Measurements from ENCODE around the gene SNX20. TPM values are rescaled to one million over a fixed set of nuclear protein-coding genes. Genes with fewer than 3 reads are reported as not detected.

Gene SNX20
- total and polyA plus RNA-seq, 2 of the 13 experiments (the other 11 are each of a cell fraction or from before 2014, with no cell fraction given) = not detected

DNA sequence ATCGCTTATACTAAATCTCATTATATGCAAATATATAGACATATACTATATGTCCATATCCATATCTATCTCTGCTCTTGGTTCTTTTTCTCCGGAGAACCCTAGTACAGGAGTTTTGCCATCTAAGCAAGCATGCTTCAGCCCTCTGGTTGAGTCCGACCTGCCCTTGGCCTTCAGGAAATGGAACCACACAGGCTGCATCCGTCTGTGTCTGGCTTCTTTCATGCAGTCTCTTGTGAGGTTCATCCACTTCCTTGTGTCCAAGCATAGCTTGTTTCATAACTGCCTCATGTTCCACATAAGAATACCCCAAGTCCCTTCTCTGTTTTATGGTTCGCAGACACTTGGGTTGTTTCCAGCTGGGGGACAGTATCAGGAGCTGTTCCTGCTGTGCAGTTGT lies 16.8 kb downstream of the SNX20 start:
- Histone ChIP-seq H3K79me2 (ENCODE audit: insufficient read depth, low read length) (no peaks in the 10 kb centered on the region), H3K9ac (ENCODE audit: insufficient read depth, low read depth, low read length) (no peak overlapping the region), H3K4me1 (ENCODE audit: insufficient read depth, low read length) (peaks cover 38% of the 10 kb centered on the region), H2AFZ (ENCODE audit: low read length) (no peak overlapping the region), H3K4me3 (replicated peaks in 1 of 3; ENCODE audit: insufficient read depth in 1 of 3, low read depth in 2 of 3, low read length in 3 of 3) (no peak overlapping the region), H3K27me3 (ENCODE audit: control insufficient read depth in 1 of 2, insufficient read depth in 2 of 2, low read length in 2 of 2) (no peaks in the 10 kb centered on the region), H3K4me2 (ENCODE audit: low read depth, low read length) (no peak overlapping the region), H3K27ac (ENCODE audit: extremely low read length, insufficient read depth, low read length) (no peak overlapping the region), H3K9me3 (ENCODE audit: low read length) (no peaks in the 10 kb centered on the region), H4K20me1 (ENCODE audit: insufficient read depth, low read length) (no peaks in the 10 kb centered on the region), H3K36me3 (replicated peaks in 1 of 2; ENCODE audit: control insufficient read depth in 1 of 2, insufficient read depth in 2 of 2, low read length in 2 of 2) (no peaks in the 10 kb centered on the region)
- in situ Hi-C loops (cut with HindIII; ENCODE audit: extremely low pct_ligation_motif_present, low pct_unique_long_range_greater_than_20kb) = loop anchor here (10.0 kb wide), 1 partner anchor 399 kb away; the partner anchor contains the start of gene ADCY7
- TF ChIP-seq ZNF30 (CRISPR knock-in tag; IDR thresholded peaks at IDR 0.05) = no peak
- TF ChIP-seq ZNF34 (CRISPR knock-in tag; IDR thresholded peaks at IDR 0.05; ENCODE audit: borderline replicate concordance) = 0 out of 2 replicates have a peak, but pooled peaks have one; percentile 21
- DNase-seq (ENCODE audit: low spot score) (no peak), ATAC-seq (no peak), FAIRE-seq (no peak)
- intact Hi-C loops (cut with micrococcal nuclease; ENCODE audit: unreplicated experiment) = loop anchor here (10.0 kb wide), 1 partner anchor 419 kb away; no protein-coding TSS in a partner anchor
- 85% methylated on average over 5 of the region's 5 CpGs for WGBS (ENCODE audit: low lambda C conversion rate)
- POLR2A ChIA-PET = interaction anchor here (1.7 kb wide), 2 partner anchors 114 to 116 kb away, joined by 4 to 7 read pairs; partner anchors contain the start of gene NKD1
- CTCF ChIA-PET (ENCODE audit: low intra/inter-chr PET ratio, low total read pairs) = interaction anchor here (2.0 kb wide), 1 partner anchor 142 kb away, joined by 15 read pairs; no protein-coding TSS in a partner anchor
- no TSS peak for BruUV-seq (replicated peaks)

DNA sequence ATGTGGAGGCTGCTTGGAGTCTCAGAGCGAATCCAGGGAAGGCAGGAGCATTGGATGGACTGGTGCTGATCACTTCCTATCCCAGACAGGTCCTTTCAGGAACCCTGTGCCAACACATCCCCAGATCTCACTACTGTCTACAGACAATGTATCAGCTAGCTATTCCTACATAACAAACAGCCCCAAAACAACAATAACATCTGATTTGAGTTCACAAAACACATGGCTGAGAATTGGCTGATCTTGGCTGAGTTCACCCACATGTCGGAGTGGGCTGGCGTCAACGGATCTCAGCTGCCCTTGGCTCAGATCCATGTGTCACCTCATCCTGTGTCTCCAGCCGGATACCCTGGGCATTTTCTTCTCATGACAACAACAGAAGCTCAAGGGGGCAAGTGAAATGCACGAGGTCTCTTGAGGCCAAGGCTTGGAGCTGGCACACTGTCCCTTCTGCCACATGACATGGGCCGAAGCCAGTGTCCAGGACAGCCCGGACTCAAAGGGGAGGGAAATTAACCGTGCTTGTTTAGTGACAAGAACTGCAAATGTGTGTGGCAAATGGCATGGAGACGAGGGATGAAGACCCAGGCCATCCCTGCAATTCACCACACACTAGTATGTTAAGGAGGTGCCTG lies 18.7 kb downstream of the SNX20 start:
- no TSS peak for BruUV-seq (replicated peaks)
- no peaks in the 10 kb centered on the region for H3K9me3 ChIP-seq (ENCODE audit: low read length)
- POLR2A ChIA-PET = no interaction called here
- H3K27me3 ChIP-seq (ENCODE audit: control insufficient read depth in 1 of 2, insufficient read depth in 2 of 2, low read length in 2 of 2) = no peaks in the 10 kb centered on the region
- intact Hi-C loops (cut with micrococcal nuclease; ENCODE audit: unreplicated experiment) (loop anchor here (10.0 kb wide), 1 partner anchor 418 kb away; no protein-coding TSS in a partner anchor), in situ Hi-C loops (cut with HindIII; ENCODE audit: extremely low pct_ligation_motif_present, low pct_unique_long_range_greater_than_20kb) (loop anchor here (10.0 kb wide), 1 partner anchor 398 kb away; the partner anchor contains the start of gene ADCY7)
- no peak overlapping the region for H2AFZ ChIP-seq (ENCODE audit: low read length)
- H3K4me1 ChIP-seq (ENCODE audit: insufficient read depth, low read length) = peaks cover 25% of the 10 kb centered on the region
- H3K27ac ChIP-seq (ENCODE audit: extremely low read length, insufficient read depth, low read length) = no peak overlapping the region
- no peak overlapping the region for H3K4me2 ChIP-seq (ENCODE audit: low read depth, low read length)
- WGBS (ENCODE audit: low lambda C conversion rate) = 65% methylated on average over 8 of the region's 10 CpGs
- no peaks in the 10 kb centered on the region for H3K36me3 ChIP-seq (replicated peaks in 1 of 2; ENCODE audit: control insufficient read depth in 1 of 2, insufficient read depth in 2 of 2, low read length in 2 of 2)
- H3K4me3 ChIP-seq (replicated peaks in 1 of 3; ENCODE audit: insufficient read depth in 1 of 3, low read depth in 2 of 3, low read length in 3 of 3) = no peak overlapping the region
- no peaks in the 10 kb centered on the region for H4K20me1 ChIP-seq (ENCODE audit: insufficient read depth, low read length)
- no peak for ATAC-seq
- TF ChIP-seq, protein P1, sequence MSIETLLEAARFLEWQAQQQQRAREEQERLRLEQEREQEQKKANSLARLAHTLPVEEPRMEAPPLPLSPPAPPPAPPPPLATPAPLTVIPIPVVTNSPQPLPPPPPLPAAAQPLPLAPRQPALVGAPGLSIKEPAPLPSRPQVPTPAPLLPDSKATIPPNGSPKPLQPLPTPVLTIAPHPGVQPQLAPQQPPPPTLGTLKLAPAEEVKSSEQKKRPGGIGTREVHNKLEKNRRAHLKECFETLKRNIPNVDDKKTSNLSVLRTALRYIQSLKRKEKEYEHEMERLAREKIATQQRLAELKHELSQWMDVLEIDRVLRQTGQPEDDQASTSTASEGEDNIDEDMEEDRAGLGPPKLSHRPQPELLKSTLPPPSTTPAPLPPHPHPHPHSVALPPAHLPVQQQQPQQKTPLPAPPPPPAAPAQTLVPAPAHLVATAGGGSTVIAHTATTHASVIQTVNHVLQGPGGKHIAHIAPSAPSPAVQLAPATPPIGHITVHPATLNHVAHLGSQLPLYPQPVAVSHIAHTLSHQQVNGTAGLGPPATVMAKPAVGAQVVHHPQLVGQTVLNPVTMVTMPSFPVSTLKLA (IDR thresholded peaks at IDR 0.05) = peak; percentile 44; the same call in 1 of the 2 replicates
- TF ChIP-seq AKAP8 (CRISPR knock-in tag; IDR thresholded peaks at IDR 0.05) (no peak), RBAK (CRISPR knock-in tag; IDR thresholded peaks at IDR 0.05) (peak; percentile 97)
- no peak overlapping the region for H3K9ac ChIP-seq (ENCODE audit: insufficient read depth, low read depth, low read length)
- FAIRE-seq = no peak
- DNase-seq (ENCODE audit: low spot score) = no peak
- CTCF ChIA-PET (ENCODE audit: low intra/inter-chr PET ratio, low total read pairs) = no interaction called here
- no peaks in the 10 kb centered on the region for H3K79me2 ChIP-seq (ENCODE audit: insufficient read depth, low read length)

All from HepG2 (cell line).